KOPT-K1 (cell line): ENCODE measurements around the gene VPS13D.

Source experiments
- H3K27ac ChIP-seq: fragments of 200-600 bp; sonication (generic); 2 replicates; pipeline ENCODE4 v1.5.1; 2016; ENCODE audit warnings: antibody characterized with exemption, mild to moderate bottlenecking, low read depth, low read length; ENCODE audit not compliant: poor library complexity, severe bottlenecking
- H3K36me3 ChIP-seq: fragments of 200-600 bp; sonication (generic); 2 replicates; pipeline ENCODE4 v1.5.1; 2017; ENCODE audit warnings: antibody characterized with exemption, mild to moderate bottlenecking, low read length, moderate library complexity; ENCODE audit not compliant: insufficient read depth
- H3K9me3 ChIP-seq: fragments of 200-600 bp; sonication (generic); 2 replicates; pipeline ENCODE4 v1.5.1; 2017; ENCODE audit warnings: antibody characterized with exemption, low read length, mild to moderate bottlenecking; ENCODE audit not compliant: insufficient read depth, poor library complexity, severe bottlenecking

The VPS13D gene

GRCh38 chr1:12340544-12340930 is 110.7 kb downstream of the VPS13D start:
- no peak overlapping the region for H3K27ac ChIP-seq

GRCh38 chr1:12341667-12342066 is 111.8 kb downstream of the VPS13D start:
- Histone ChIP-seq H3K27ac (no peak overlapping the region), H3K9me3 (no peaks in the 10 kb centered on the region), H3K36me3 (peaks cover 29% of the 10 kb centered on the region)

More at GRCh38 chr1:12340544-12340930, 110.7 kb downstream of the VPS13D start:
- Histone ChIP-seq H3K36me3 (peaks cover 29% of the 10 kb centered on the region), H3K9me3 (no peaks in the 10 kb centered on the region)

- Histone ChIP-seq H3K36me3 (peaks cover 34% of the 10 kb centered on the region), H3K27ac (no peak overlapping the region), H3K9me3 (no peaks in the 10 kb centered on the region)
Observed at GRCh38 chr1:12342401-12343003, 112.7 kb downstream of the VPS13D start.

GRCh38 chr1:12343823-12344487 is 114.1 kb downstream of the VPS13D start:
- Histone ChIP-seq H3K36me3 (peaks cover 39% of the 10 kb centered on the region), H3K27ac (peak overlapping the region; percentile 70)

GRCh38 chr1:12344596-12345349 is 114.9 kb downstream of the VPS13D start:
- Histone ChIP-seq H3K27ac (peak overlapping the region; percentile 70), H3K36me3 (peaks cover 47% of the 10 kb centered on the region), H3K9me3 (peaks cover 12% of the 10 kb centered on the region)

More at GRCh38 chr1:12343823-12344487, 114.1 kb downstream of the VPS13D start:
- H3K9me3 ChIP-seq: peaks cover 4% of the 10 kb centered on the region

- peaks cover 20% of the 10 kb centered on the region for H3K9me3 ChIP-seq
- H3K36me3 ChIP-seq: peaks cover 55% of the 10 kb centered on the region
- peak overlapping the region; percentile 70 for H3K27ac ChIP-seq
Observed at GRCh38 chr1:12345350-12346217, 115.8 kb downstream of the VPS13D start.

- Histone ChIP-seq H3K36me3 (peaks cover 64% of the 10 kb centered on the region), H3K27ac (peak overlapping the region; percentile 70), H3K9me3 (peaks cover 26% of the 10 kb centered on the region)
Observed at GRCh38 chr1:12346483-12347151, 116.8 kb downstream of the VPS13D start.

GRCh38 chr1:12348113-12348512 is 118.3 kb downstream of the VPS13D start:
- Histone ChIP-seq H3K9me3 (peaks cover 26% of the 10 kb centered on the region), H3K27ac (no peak overlapping the region), H3K36me3 (peaks cover 66% of the 10 kb centered on the region)

GRCh38 chr1:12353981-12354380 is 124.2 kb downstream of the VPS13D start:
- Histone ChIP-seq H3K36me3 (peaks cover 84% of the 10 kb centered on the region), H3K27ac (no peak overlapping the region), H3K9me3 (peaks cover 22% of the 10 kb centered on the region)

GRCh38 chr1:12356004-12356890 is 126.4 kb downstream of the VPS13D start:
- Histone ChIP-seq H3K36me3 (peaks cover 72% of the 10 kb centered on the region), H3K27ac (no peak overlapping the region), H3K9me3 (no peaks in the 10 kb centered on the region)

- Histone ChIP-seq H3K27ac (no peak overlapping the region), H3K36me3 (peaks cover 77% of the 10 kb centered on the region), H3K9me3 (no peaks in the 10 kb centered on the region)
Observed at GRCh38 chr1:12358499-12358898, 128.7 kb downstream of the VPS13D start.

GRCh38 chr1:12359359-12360133 is 129.7 kb downstream of the VPS13D start:
- no peak overlapping the region for H3K27ac ChIP-seq
- H3K36me3 ChIP-seq: peaks cover 79% of the 10 kb centered on the region
- H3K9me3 ChIP-seq: no peaks in the 10 kb centered on the region

- peaks cover 49% of the 10 kb centered on the region for H3K36me3 ChIP-seq
- H3K9me3 ChIP-seq: no peaks in the 10 kb centered on the region
- no peak overlapping the region for H3K27ac ChIP-seq
Observed at GRCh38 chr1:12368646-12369045, 138.8 kb downstream of the VPS13D start.
